MG63 (cell line): ENCODE results near the gene ARHGAP22. TPM values are rescaled to one million over a fixed set of nuclear protein-coding genes. Genes with fewer than 3 reads are reported as not detected.

Source experiments
- DNase-seq: peaks from one replicate; pipeline ENCODE4 v3.0.0-alpha.2; 2020
- H3K27me3 ChIP-seq: fragments of 250-450 bp; sonication (Bioruptor Pico); 2 replicates; pipeline ENCODE4 v1.5.1; 2020; ENCODE audit warnings: mild to moderate bottlenecking, moderate library complexity
- H3K36me3 ChIP-seq: fragments of 250-450 bp; sonication (Bioruptor Pico); 2 replicates; pipeline ENCODE4 v1.5.1; 2020; ENCODE audit warnings: mild to moderate bottlenecking, moderate library complexity
- H3K4me3 ChIP-seq: fragments of 250-450 bp; sonication (Bioruptor Pico); 2 replicates; pipeline ENCODE4 v1.5.1; 2020; ENCODE audit warnings: mild to moderate bottlenecking, moderate library complexity
- H3K9me3 ChIP-seq: fragments of 250-450 bp; sonication (Bioruptor Pico); 2 replicates; pipeline ENCODE4 v1.5.1; 2020; ENCODE audit warnings: mild to moderate bottlenecking, moderate library complexity
- total RNA-seq: library from RNA; depleted of rRNA; stranded (reverse); fragments of >200 nt; shearing (Covaris generic); gene quantifications from 2 replicates; pipeline ENCODE4 v1.2.3, GENCODE V29; 2014; ENCODE audit warnings: low replicate concordance

ARHGAP22 gene
- total RNA-seq, 1 experiment from 2014 or later: 23.2 TPM

DNA sequence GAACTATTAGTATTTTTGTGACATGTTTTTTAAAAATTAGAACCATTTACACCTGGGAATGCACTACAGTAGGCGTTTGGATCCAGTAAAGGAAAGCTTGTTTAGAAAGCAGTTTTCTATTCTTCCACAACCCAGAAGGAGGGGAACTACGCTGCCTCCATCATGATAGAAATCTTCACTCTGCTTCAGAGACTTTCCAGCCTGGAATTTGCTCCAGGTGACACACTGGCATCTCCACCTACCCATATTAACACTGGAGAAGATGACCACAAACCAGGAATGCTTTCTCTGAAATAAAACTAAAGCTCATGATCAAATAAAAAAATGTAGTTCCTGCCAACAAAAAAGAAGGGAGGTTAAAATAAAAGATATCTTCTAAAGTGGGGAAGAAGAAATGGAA is 66.3 kb downstream of the ARHGAP22 start:
- Histone ChIP-seq H3K36me3 (peaks cover 3% of the 10 kb centered on the region; the same call in 1 of the 2 replicates), H3K9me3 (no peaks in the 10 kb centered on the region), H3K27me3 (no peaks in the 10 kb centered on the region), H3K4me3 (no peak overlapping the region)
- no peak for DNase-seq

DNA sequence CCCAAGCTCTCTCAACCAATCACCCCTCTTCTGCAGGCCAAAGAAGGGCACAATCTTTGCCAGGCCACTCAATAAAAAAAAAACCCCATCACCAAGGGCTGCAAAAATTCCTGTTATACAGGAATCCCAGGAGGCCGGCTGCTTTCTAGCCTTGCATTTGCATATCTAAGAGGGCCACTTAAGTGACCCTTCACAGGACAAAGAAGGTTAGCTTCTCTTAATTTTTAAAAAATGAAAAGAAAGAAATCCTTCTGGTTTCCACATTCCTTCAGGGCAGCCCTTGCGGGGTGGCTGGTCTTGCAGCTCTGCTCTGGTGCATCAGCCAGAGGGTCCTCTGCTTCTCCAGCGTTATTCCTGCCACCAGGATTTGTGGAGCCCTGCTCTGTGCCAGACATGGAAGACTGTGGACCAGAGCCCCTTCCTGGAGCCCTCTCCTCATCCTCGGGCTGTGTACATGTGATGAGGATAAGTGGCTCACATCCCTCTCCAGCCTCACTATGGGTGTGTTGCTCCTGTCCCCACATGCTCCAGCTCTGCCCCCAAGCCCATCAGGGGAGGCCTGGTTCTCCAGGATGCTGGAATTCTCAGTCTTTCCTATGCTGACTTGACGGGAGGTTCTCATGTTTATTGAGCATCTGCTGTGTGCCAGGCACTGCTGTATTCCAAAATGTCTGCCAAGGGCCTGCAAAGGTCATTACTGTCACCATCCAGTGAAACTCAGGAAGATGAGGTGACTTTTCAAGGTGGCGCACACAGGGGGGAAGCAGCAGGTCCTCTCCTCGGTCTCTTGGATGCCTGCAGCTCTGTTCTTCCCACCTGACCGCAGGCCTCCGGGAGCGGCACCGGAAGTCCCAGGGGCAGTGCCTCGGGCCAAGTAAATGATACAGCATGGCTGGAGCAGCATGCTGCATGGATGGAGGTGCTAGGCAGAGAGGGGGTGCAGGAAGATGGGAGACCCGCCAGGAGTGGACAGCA is 67.7 kb downstream of the ARHGAP22 start:
- DNase-seq: no peak
- no peaks in the 10 kb centered on the region for H3K9me3 ChIP-seq

DNA sequence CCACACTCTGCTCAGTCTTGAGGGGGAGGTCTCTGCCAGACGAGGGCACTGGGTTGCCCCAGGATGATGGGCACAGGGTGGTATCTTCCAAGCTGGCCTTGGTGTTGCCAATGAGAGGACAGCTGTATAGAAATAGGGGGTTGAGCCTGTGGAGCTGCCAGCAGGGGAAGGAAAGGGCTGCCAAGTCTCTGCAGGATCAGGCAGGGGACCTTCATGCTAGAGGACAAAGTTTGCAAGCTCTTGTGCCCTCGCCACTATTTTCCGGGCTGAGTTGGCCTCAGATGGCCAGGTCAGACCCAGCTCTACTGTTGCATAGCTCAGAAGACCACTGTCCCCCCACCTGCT is 68.7 kb downstream of the ARHGAP22 start:
- Histone ChIP-seq H3K36me3 (peaks cover 3% of the 10 kb centered on the region; the same call in 1 of the 2 replicates), H3K27me3 (no peaks in the 10 kb centered on the region), H3K9me3 (no peaks in the 10 kb centered on the region), H3K4me3 (no peak overlapping the region)
- DNase-seq: no peak

More for the DNA sequence above, 67.7 kb downstream of the ARHGAP22 start:
- H3K4me3 ChIP-seq: no peak overlapping the region
- no peaks in the 10 kb centered on the region for H3K27me3 ChIP-seq
- H3K36me3 ChIP-seq: peaks cover 3% of the 10 kb centered on the region; the same call in 1 of the 2 replicates

DNA sequence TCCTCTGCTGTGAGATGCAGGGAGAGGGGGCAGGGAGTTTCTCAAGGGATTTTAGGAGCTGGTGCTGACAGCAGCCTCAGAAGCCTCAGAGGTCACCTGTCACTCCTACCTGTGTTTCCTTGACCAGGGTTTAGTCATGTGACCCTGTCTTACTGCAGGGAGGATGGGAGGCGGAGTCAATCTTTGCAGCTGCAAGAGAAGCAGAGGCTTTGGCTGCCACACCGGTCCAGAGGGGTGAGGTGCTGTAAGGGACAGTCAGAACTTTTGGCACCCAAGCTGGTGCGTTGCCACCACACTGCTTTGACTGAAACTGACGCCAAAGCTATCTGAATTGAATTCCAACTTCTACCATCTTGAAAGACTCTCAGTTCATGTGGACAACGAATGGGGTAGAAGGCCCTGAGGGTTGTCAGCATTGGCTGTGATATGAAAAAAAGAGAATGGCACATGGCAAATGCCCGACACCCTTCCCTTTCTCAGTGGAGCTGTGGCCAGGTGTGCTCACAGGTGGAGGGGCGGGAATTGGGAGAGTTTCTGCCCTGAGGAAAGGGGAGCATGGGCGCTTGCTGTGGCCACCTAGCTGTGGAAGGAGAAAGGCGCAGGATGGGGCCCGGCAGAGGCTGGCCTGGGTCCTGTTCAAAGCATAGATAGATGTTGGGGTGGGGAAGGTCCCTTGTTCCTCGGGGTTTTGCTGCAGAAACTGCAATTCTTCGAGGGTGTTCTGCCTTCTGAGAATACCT is 69.3 kb downstream of the ARHGAP22 start:
- no peaks in the 10 kb centered on the region for H3K9me3 ChIP-seq
- H3K27me3 ChIP-seq: no peaks in the 10 kb centered on the region
- H3K36me3 ChIP-seq: peaks cover 3% of the 10 kb centered on the region; the same call in 1 of the 2 replicates
- DNase-seq: no peak
- H3K4me3 ChIP-seq: no peak overlapping the region

DNA sequence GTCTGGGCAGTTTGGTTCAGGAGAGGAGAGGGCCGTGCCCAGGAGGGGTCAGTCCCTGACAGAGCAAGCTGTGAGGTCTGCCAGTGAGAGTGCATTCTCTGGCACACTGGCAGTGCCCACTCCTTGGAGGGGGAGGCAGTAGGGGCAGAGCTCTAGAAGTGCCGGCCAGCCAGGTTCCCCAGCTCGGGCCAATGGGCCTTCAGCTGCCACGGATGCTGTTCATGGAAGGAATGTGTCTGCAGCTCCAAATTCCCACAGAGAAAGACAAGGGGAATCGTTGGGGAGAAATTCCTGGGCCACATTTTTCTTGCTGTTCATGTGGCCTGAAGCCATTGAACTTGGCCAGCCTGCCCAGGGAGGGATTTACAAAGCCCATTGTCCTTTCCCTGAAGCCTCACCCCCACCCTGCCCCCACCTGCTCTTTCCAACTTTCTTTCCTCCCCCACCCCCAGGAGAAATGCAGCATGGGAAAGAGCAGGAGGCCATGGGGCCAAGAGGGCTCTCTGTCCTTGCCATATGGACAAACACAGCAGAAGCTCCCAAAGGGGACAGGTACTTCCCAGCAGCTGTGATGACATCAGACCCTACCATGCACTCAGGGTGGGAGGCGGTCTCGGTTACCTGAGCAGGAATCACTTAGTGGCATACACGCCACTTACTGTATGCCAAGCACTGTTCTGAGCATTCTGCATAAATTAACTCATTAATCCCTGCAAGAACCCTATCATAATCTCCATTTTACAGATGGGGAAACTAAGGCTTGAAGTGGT is 70.7 kb downstream of the ARHGAP22 start:
- Histone ChIP-seq H3K4me3 (no peak overlapping the region), H3K9me3 (no peaks in the 10 kb centered on the region), H3K36me3 (peaks cover 3% of the 10 kb centered on the region; the same call in 1 of the 2 replicates), H3K27me3 (no peaks in the 10 kb centered on the region)
- DNase-seq: peak; percentile 15

DNA sequence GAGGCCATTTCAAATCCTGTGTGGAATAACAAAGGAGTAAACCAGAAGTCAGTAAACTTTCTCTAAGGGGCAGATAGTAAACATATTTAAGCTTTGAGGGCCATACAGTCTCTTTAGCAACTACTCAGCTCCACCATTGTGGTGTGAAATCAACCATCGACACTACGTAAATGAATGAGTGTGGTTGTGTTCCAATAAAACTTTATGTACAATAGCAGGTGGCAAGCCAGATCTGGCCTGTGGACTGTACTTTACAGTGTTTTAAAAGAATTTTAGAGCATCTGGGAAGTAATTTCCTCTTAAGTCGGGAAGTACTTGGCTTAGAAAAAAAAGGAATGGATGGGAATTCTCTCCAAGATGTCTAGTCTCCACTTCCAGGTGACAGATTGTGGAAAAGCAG is 71.3 kb downstream of the ARHGAP22 start:
- no peaks in the 10 kb centered on the region for H3K27me3 ChIP-seq
- DNase-seq: no peak
- peaks cover 5% of the 10 kb centered on the region for H3K36me3 ChIP-seq
- no peak overlapping the region for H3K4me3 ChIP-seq
- no peaks in the 10 kb centered on the region for H3K9me3 ChIP-seq

DNA sequence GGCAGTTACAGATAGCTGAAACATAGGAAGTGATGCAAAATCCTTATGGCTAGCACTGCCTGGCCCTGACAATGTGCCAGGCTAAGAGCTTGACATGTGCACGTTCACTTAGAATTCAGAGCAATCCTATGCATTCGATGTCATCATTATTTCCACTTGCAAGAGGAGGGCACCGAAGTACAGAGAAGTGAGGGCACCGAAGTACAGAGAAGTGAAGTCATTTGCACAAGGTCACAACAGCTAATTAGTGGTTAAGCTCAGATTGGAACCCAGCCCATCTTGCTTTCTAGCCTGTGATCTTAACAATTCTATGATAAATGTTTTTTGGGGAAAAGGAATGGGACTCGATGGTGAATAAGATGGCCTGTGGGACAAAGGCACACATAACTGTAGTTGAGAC is 73.4 kb downstream of the ARHGAP22 start:
- peaks cover 5% of the 10 kb centered on the region for H3K36me3 ChIP-seq
- no peak for DNase-seq
- H3K4me3 ChIP-seq: no peak overlapping the region
- no peaks in the 10 kb centered on the region for H3K9me3 ChIP-seq
- no peaks in the 10 kb centered on the region for H3K27me3 ChIP-seq

DNA sequence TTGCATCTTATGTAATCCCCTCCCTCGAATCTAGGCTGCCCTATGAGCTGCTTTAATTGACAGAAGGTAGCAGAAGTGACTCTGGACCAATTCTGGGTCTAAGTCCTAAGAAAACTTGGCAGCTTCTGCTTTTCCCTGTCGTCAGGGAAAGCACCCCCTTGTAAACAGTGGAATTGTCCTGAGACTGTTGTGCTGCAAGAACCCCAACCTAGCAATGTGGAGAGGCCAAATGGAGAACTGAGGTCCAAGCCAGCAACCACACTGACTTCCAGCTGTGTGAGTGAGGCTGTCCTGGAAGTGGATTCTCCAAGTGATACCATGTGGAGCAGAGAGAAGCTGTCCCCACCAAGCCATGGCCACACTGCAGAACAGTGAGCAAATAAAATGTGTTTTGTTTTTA is 75.5 kb downstream of the ARHGAP22 start:
- no peaks in the 10 kb centered on the region for H3K27me3 ChIP-seq
- DNase-seq: no peak
- H3K9me3 ChIP-seq: peaks cover 3% of the 10 kb centered on the region; the same call in 1 of the 2 replicates
- H3K4me3 ChIP-seq: no peak overlapping the region
- peaks cover 4% of the 10 kb centered on the region; the same call in 1 of the 2 replicates for H3K36me3 ChIP-seq

DNA sequence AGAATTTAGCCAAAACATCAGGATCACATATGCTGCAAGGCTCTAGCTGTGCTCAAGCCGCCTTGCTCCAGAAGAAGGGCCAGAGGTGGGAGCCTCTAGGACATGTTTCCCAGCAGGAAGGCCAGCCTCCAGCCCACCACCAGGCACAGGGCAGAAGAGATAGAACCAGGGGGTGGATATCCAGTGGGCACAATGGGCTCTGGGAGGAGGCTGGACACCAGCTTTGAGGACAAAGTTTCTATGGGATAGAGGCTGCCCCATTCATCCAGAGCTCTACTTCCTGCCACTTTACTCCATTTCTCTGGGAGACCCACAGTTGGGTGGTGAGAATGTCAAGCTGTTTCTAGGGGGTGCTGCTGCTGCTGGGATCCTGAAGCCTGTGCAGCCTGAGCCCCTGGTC is 77.1 kb downstream of the ARHGAP22 start:
- DNase-seq: no peak
- Histone ChIP-seq H3K36me3 (peaks cover 4% of the 10 kb centered on the region; the same call in 1 of the 2 replicates), H3K4me3 (no peak overlapping the region), H3K9me3 (peaks cover 3% of the 10 kb centered on the region; the same call in 1 of the 2 replicates), H3K27me3 (no peaks in the 10 kb centered on the region)

DNA sequence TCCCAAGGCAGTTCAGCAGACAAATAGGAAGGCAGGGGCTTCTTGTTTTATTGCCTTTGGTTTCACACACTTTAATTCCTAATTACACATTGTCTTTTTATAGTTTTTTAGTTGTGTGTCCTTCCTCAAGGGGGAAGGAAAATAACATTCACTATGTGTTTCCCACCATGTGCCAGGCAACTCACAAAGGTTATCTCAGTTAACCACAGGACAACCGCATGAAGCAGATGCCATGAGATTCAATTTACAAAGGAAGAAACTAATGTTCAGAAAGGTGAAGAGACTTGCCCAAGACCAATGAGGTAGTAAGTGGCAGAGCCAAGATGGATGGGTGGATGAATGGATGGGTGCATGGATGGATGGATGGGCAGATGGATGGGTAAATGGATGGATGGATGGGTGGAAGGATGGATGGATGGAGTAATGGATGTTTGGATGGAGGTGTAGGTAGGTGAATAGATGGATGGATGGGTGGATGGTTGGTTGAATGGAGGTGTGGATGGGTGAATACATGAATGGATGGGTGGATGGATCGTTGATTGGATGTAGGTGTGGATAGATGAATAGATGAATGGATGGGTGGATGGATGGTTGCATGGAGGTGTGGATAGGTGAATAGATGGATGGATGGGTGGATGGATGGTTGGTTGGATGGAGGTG is 77.9 kb downstream of the ARHGAP22 start:
- peaks cover 4% of the 10 kb centered on the region; the same call in 1 of the 2 replicates for H3K36me3 ChIP-seq
- no peak for DNase-seq
- H3K9me3 ChIP-seq: peaks cover 3% of the 10 kb centered on the region; the same call in 1 of the 2 replicates
- H3K27me3 ChIP-seq: no peaks in the 10 kb centered on the region
- H3K4me3 ChIP-seq: no peak overlapping the region

DNA sequence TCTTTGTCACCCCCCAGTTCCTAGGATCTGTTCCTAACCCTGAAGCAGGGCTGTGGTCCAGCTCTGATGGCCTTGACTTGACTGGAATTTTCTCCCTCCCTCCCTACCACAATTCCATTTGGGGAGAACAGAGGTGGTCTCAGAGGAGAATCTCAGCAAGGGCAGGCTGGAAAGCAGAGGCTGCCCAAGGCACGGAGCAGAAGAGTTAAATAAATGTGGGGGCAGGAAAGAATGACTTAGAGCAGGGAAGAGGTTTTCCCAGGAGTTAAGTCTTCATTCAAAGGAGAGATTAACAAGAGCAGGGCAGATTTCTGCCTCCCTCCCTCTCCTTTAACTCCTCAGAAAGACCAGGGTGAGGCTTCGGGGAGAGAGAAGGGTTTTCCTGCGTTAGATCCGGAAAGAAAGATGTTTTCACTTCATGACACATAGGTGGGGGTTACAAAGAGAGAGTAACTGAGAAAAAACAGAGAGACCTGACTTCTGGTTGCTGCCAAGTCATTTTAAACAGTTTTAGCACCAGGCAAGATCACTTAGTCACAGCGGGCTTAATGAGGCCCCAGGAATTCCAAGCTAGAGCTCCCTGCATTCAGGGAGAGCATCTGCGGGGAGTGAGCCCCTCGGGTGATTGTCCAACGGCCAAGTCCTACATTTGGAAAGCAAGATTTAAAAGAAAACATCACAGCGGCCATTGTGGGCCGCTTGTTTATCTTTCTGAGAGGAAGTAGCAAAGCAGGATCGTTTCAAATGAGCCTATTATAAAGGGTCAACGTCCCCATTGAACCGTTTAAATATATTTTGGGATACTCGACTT is 78.7 kb downstream of the ARHGAP22 start:
- H3K36me3 ChIP-seq: peaks cover 4% of the 10 kb centered on the region; the same call in 1 of the 2 replicates
- peaks cover 3% of the 10 kb centered on the region; the same call in 1 of the 2 replicates for H3K9me3 ChIP-seq
- peak; percentile 68 for DNase-seq
- H3K27me3 ChIP-seq: no peaks in the 10 kb centered on the region
- 0 out of 2 replicates have a peak overlapping the region, but pooled peaks have one; percentile 9 for H3K4me3 ChIP-seq

DNA sequence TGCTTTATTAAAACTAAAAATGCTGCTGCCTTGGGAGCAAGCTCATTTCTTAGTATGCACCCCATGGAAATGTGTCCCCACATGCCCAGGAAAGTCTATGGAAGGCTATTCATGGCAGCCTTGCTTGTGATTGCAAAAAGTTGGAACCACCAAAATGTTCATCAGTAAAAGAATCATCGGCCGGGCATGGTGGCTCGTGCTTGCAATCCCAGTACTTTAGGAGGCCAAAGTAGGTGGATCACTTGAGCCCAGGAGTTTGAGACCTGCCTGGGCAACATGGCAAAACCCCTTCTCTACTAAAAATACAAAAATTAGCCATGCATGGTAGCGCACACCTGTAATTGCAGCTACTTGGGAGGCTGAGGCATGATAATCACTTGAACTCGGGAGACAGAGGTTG is 79.8 kb downstream of the ARHGAP22 start:
- no peak for DNase-seq
- H3K27me3 ChIP-seq: no peaks in the 10 kb centered on the region
- H3K36me3 ChIP-seq: peaks cover 4% of the 10 kb centered on the region; the same call in 1 of the 2 replicates
- peaks cover 3% of the 10 kb centered on the region; the same call in 1 of the 2 replicates for H3K9me3 ChIP-seq
- no peak overlapping the region for H3K4me3 ChIP-seq

DNA sequence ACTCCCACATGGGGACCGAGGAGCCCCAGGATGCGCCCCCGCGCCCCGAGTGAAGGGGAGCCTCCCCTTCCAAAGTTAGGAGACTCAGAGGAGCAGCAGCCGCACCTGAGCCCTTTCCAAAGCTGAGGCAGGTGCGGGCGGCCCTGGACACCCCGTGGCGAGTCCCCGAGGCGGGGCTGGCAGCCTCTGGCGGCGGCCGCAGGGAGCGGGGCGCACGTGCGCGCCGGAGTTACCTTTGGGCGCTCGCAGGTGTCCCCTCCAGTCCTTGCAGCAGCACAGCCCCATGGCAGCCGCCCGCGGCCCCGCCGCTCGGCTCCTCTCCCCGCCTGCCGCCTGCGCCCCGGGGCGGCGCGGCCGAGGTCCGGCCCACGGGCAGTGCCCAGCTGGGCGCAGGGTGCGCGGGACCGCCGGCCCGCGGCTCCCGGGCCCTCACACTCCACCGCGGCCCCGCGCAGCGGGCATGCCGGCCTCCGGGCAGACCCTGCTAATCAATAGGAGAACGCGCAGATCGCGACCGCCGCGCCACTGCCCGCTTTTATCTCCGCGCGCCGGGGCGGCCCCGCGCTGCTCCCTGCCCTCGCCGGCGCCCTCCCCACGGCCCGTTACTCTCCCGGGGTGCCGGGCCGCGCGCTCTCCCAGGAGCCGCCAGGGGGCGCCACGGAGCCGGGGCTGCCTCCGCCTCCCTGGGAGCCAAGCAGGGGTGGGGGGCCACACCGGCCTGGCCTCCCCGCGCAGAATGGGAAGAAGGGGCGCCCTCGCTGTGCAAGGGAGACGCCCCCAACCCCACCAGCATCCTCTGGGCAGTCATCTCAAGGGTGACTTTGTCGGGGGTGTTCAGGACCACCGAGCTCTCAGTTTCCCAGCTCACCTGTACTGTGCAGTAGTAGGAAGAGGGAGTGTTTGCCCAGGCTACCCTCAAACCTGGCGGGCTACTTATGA is 80.8 kb downstream of the ARHGAP22 start:
- H3K36me3 ChIP-seq: peaks cover 4% of the 10 kb centered on the region; the same call in 1 of the 2 replicates
- DNase-seq: peak; percentile 35

DNA sequence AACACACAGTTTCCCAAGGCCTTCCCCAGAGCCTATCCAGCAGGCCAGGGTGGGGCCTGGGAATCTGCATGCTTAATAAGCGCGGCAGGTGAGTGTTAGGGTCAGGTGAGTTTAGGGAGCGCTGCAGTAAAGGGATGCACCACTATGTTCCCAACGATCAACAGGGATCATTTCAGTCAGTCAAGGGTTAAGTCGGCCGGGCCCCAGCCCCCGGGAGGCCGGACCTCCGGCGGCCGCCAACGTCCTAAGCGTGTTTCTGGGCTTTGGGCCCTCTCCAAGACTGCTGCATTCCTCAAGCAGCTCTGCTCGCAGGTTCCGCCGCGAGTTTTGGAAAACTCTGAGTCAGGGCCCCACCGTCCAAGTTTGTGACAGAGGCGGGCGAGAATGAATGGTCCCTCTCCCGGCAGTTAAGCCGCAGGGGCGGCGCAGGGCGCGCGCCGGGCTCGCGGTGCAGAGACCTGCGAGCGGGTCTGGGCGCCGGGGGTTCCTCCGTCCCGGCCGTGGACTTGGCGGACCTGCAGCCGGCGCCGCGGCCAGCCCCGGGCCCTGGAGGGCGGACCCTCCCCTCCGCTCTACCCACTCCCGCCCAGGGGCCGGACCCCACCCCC is 81.6 kb downstream of the ARHGAP22 start:
- H3K27me3 ChIP-seq: no peaks in the 10 kb centered on the region

More for the DNA sequence above, 80.8 kb downstream of the ARHGAP22 start:
- no peaks in the 10 kb centered on the region for H3K27me3 ChIP-seq
- H3K4me3 ChIP-seq: peak overlapping the region; percentile 52
- peaks cover 3% of the 10 kb centered on the region; the same call in 1 of the 2 replicates for H3K9me3 ChIP-seq

More for the DNA sequence above, 81.6 kb downstream of the ARHGAP22 start:
- peak; percentile 92 for DNase-seq
- Histone ChIP-seq H3K36me3 (peaks cover 2% of the 10 kb centered on the region; the same call in 1 of the 2 replicates), H3K9me3 (peaks cover 3% of the 10 kb centered on the region; the same call in 1 of the 2 replicates), H3K4me3 (peak overlapping the region; percentile 52)
